ENCODE results near the gene MTMR3.
A peak's percentile ranks its signal among the peaks of the same experiment; 100 is the strongest.
"Not testable (repeated sequence)": the region's sequence is repeated elsewhere in the genome, so short reads cannot be mapped to it uniquely, and the experiment has no call there.

MTMR3 gene

DNA sequence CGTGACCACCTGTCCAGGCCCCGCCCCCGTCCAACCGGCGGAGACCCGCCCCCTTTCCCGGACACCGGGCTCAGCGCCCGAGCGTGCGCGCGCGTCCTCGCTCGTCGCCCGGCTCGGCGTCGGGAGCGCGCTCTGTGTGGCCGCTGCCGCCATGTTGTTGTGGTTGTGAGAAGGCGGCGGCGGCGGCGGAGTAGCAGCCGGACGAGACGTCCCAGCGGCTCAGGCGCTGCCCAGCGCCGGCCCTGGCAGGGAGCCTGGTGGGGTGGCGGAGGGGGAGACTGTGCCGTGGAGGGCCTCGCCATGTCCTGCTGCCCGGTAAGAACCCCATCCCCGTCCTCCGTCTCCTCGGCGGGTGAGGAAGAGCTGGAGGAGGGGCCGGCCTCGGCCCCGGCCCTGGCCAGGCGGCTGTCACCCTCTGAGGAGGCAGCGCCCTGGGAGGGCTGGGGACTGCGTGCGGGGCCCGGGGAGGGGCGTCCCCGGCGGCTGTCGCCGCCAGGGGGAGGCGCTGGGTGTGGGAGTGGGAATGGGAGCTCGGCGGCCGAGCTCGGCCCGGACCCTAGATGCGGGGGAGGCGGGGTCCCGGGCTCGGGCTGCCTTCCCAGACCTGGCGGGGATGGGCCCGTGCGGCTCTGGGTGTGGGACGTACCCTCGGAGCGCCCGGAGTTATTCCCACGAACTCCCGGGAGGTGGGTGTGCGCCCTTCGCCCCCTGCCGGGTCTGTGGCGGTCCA is at the start of gene MTMR3:
Gene MTMR3 (plus strand): TSS at position 130 of the 730 bp plus-strand sequence. CDS start 87,886 bp downstream, outside the sequence.
- CTCF ChIA-PET: interaction anchor here (0.8 to 2.7 kb wide), 6 partner anchors 12 to 206 kb away, joined by 3 to 7 read pairs (median 3); no protein-coding TSS in a partner anchor
- TF ChIP-seq, protein P1, sequence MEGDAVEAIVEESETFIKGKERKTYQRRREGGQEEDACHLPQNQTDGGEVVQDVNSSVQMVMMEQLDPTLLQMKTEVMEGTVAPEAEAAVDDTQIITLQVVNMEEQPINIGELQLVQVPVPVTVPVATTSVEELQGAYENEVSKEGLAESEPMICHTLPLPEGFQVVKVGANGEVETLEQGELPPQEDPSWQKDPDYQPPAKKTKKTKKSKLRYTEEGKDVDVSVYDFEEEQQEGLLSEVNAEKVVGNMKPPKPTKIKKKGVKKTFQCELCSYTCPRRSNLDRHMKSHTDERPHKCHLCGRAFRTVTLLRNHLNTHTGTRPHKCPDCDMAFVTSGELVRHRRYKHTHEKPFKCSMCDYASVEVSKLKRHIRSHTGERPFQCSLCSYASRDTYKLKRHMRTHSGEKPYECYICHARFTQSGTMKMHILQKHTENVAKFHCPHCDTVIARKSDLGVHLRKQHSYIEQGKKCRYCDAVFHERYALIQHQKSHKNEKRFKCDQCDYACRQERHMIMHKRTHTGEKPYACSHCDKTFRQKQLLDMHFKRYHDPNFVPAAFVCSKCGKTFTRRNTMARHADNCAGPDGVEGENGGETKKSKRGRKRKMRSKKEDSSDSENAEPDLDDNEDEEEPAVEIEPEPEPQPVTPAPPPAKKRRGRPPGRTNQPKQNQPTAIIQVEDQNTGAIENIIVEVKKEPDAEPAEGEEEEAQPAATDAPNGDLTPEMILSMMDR (IDR thresholded peaks at IDR 0.05; ENCODE audit: insufficient read depth, low read length, missing control alignments): peak; percentile 9
- peak; percentile 16 for DNase-seq (ENCODE audit: low read depth, low spot score)
- POLR2A ChIA-PET: interaction anchor here (0.5 to 1.2 kb wide), 2 partner anchors 25 to 258 kb away, joined by 3 to 4 read pairs; no protein-coding TSS in a partner anchor
- H3K4me3 ChIP-seq (ENCODE audit: low read depth, low read length): peak within 1 kb of the TSS; percentile 89

DNA sequence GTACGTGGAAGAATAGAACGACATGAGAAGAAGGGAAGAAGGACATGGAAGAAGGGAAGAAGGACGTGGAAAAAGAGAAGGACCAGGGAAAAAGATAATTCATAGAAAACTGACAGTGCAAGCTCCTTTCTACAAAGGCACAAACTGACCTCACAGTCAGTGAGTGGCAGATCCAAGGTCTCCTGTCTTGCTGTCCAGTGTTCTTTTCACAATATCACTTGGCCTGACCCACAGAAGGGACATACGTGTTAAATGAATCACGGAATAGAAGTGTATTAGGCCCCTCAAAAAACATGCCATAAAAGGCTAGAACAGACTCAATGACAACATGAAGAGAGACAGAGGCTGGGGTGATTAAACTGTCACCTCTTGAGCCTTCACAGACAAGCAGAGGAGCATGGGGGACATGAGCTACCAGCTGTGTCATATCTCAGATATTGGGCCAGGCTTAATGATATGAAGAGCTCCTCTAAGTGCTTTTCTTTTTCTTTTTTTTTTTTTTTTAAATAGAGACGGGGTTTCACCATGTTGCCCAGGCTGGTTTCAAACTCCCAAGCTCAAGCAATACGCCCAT is 49.5 kb upstream of the MTMR3 start:
- ChIA-PET POLR2A (no interaction called here), CTCF (interaction anchor here (1.0 to 1.6 kb wide), 2 partner anchors 11 to 34 kb away, joined by 3 to 4 read pairs; no protein-coding TSS in a partner anchor)
- H3K4me3 ChIP-seq (ENCODE audit: low read depth, low read length): no peak overlapping the region
- TF ChIP-seq, protein P1 (IDR thresholded peaks at IDR 0.05; ENCODE audit: insufficient read depth, low read length, missing control alignments): no peak
- DNase-seq (ENCODE audit: low read depth, low spot score): no peak

DNA sequence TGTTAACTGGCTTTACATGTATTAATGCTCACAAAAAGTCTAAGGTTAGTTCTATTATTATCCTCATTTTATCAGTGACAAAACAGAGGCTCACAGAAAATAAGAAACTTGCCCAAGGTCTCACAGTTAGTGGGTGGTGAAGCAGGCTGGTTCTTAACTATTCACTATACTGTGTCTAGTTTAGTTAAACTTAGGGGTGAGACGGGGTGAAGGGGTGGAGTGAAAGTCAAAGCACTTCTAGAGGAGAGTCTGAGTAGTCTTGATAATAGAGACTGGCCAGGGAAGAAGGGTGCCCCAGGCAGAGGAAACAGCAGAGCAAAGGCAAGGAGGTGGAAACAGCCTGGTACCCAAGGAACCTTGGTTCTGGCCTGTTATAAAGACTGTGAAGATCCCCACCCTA is 48.9 kb upstream of the MTMR3 start:
- POLR2A ChIA-PET: no interaction called here
- CTCF ChIA-PET: interaction anchor here (1.6 kb wide), 1 partner anchor 35 kb away, joined by 4 read pairs; no protein-coding TSS in a partner anchor
- no peak for DNase-seq (ENCODE audit: low read depth, low spot score)
- H3K4me3 ChIP-seq (ENCODE audit: low read depth, low read length): no peak overlapping the region
- TF ChIP-seq, protein P1 (IDR thresholded peaks at IDR 0.05; ENCODE audit: insufficient read depth, low read length, missing control alignments): no peak

DNA sequence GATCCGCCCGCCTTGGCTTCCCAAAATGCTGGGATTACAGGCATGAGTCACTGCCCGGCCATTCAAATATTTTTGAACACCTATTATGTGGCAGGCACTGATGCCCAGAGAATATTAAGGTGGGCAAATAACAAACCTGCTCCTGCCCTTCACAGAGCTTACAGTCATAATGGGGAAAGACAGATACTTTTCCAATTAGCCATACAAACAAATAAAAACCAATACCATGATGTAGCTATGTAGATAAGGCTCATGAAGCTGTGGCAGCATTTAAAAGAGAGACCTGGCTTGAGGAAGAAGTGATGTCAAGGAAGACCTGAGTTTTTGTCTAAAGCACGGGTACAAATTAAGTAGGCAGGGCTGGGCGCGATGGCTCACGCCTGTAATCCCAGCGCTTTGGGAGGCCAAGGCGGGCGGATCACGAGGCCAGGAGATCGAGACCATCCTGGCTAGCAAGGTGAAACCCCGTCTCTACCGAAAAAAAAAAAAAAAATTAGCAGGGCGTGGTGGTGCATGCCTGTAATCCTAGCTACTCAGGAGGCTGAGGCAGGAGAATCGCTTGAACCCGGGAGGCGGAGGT is 46.1 kb upstream of the MTMR3 start:
- CTCF ChIA-PET: interaction anchor here (1.4 to 2.2 kb wide), 2 partner anchors 11 to 168 kb away, joined by 3 to 13 read pairs; no protein-coding TSS in a partner anchor
- DNase-seq (ENCODE audit: low read depth, low spot score); POLR2A ChIA-PET: not testable (repeated sequence)
- H3K4me3 ChIP-seq (ENCODE audit: low read depth, low read length): peak overlapping the region; percentile 97

DNA sequence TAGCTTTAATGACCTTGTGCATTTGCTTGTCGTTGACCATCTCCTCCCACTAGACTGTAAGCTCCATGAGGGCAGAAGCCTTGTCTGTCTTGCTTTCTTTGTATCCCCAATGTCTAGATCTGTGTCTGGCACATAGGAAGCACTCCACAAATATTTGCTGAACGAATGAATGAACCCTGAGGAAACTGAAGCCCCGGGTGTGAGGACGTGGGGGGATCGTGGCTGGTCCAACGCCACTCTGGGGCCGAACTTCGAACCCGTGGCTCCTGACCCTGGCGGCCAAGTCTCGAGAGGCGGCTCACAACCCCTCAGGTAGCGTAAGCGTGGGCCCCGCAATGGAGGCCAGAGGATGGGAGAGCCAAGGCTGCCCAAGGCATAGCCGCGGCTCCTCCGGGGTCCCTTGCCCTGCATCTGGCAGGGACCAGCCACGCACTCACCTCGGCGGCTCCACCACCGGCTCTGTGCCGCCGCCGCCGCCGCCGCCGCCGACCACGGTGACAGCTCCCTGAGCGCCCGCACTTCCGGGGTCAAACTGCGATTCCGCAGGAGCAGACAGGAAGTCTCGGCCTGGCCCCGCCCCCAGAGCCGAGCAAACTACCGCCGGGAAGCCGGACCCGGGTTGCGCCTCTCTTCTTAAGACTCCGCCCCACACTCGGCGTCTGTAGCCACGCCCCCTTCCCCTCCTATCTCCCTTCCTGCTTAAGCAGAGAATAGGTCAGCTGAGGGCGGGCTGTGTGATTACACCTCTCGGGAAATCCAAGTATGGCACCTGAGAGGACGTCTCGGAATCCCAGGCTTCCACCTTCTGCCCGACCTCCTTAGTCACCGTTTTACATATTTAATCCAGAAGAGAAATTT is 45.0 kb upstream of the MTMR3 start, which contains the start of gene ASCC2:
Gene ASCC2 (minus strand): TSS at position 534 of the 858 bp plus-strand sequence. CDS start 5,949 bp downstream, outside the sequence.
- DNase-seq (ENCODE audit: low read depth, low spot score): peak; percentile 56
- POLR2A ChIA-PET: interaction anchor here (0.5 kb wide), 1 partner anchor 1276 kb away, joined by 3 read pairs; no protein-coding TSS in a partner anchor

More for the DNA sequence above, 45.0 kb upstream of the MTMR3 start, which contains the start of gene ASCC2:
- peak within 1 kb of the TSS; percentile 97 for H3K4me3 ChIP-seq (ENCODE audit: low read depth, low read length)
- TF ChIP-seq, protein P1 (IDR thresholded peaks at IDR 0.05; ENCODE audit: insufficient read depth, low read length, missing control alignments): no peak
- CTCF ChIA-PET: interaction anchor here (0.6 to 2.2 kb wide), 5 partner anchors 12 to 167 kb away, joined by 3 to 13 read pairs (median 3); no protein-coding TSS in a partner anchor

All from AG04449 (cell line).